ENCODE measurements around the gene SLC4A3.

SLC4A3 gene

GRCh38 chr2:219634171-219634940 is 6.9 kb downstream of the SLC4A3 start:
- no peak for DNase-seq

GRCh38 chr2:219634951-219635751 is 7.7 kb downstream of the SLC4A3 start:
- no peak for DNase-seq

GRCh38 chr2:219636144-219636915 is 8.9 kb downstream of the SLC4A3 start:
- no peak for DNase-seq

GRCh38 chr2:219636941-219637841 is 9.8 kb downstream of the SLC4A3 start:
- DNase-seq: no peak

GRCh38 chr2:219637842-219638185 is 10.4 kb downstream of the SLC4A3 start:
- no peak for DNase-seq

GRCh38 chr2:219638217-219638947 is 11.0 kb downstream of the SLC4A3 start:
- no peak for DNase-seq

- no peak for DNase-seq
These were observed 11.7 kb downstream of the SLC4A3 start for GRCh38 chr2:219638948-219639755.

GRCh38 chr2:219641390-219642068 is 14.1 kb downstream of the SLC4A3 start:
- DNase-seq: no peak

GRCh38 chr2:219642069-219642454 is 14.6 kb downstream of the SLC4A3 start:
- DNase-seq: no peak

GRCh38 chr2:219642465-219643083 is 15.1 kb downstream of the SLC4A3 start:
- peak; percentile 91 for DNase-seq

- no peak for DNase-seq
These were observed 15.6 kb downstream of the SLC4A3 start for GRCh38 chr2:219643084-219643473.

GRCh38 chr2:219643788-219644398 is 16.5 kb downstream of the SLC4A3 start:
- DNase-seq: no peak

GRCh38 chr2:219644801-219645480 is 17.5 kb downstream of the SLC4A3 start:
- no peak for DNase-seq

GRCh38 chr2:219645631-219646527 is 18.4 kb downstream of the SLC4A3 start:
- no peak for DNase-seq

- no peak for DNase-seq
These were observed 20.7 kb downstream of the SLC4A3 start for GRCh38 chr2:219648176-219648575.

GRCh38 chr2:219648963-219649362 is 21.5 kb downstream of the SLC4A3 start:
- DNase-seq: no peak

- DNase-seq: no peak
These were observed 23.2 kb downstream of the SLC4A3 start for GRCh38 chr2:219650426-219651248.

Measured in CD4-positive, alpha-beta T cell treated with Interferon gamma for 1 hour (primary cell).